Right lobe of liver (tissue), 6 donors: ENCODE measurements around the gene GNG14. TPM values are rescaled to one million over a fixed set of nuclear protein-coding genes. Genes with fewer than 3 reads are reported as not detected.

Experiments used
- ATAC-seq, 4 donors: fragments of 200-7000 bp; cut with Tn5 transposase; one replicate each; pipeline ENCODE4 v1.9.1; 2020; ENCODE audit warnings: mild to moderate bottlenecking in 4 of 4, moderate library complexity in 4 of 4
- DNase-seq, 3 donors: peaks; one replicate each; pipeline ENCODE4 v3.0.0-alpha.2; 2020
- H3K27ac ChIP-seq, 3 donors: fragments of 200-600 bp; one replicate each; pipeline ENCODE4 v1.8.0; 2022
- H3K27me3 ChIP-seq, 2 donors: fragments of 200-600 bp; one replicate each; pipeline ENCODE4 v1.8.0; 2022
- H3K36me3 ChIP-seq, 4 donors: fragments of 200-600 bp; sonication (generic) in 1 of 4; one replicate each; pipeline versions ENCODE4 v1.5.1 to v1.8.0; 2017 to 2022; ENCODE audit warnings: control low read depth in 1 of 4
- H3K4me1 ChIP-seq, 4 donors: fragments of 200-600 bp; sonication (generic) in 1 of 4; one replicate each; pipeline versions ENCODE4 v1.5.1 to v1.8.0; 2017 to 2022; ENCODE audit warnings: control low read depth in 1 of 4
- H3K4me3 ChIP-seq, 3 donors: fragments of 200-600 bp; one replicate each; pipeline ENCODE4 v1.8.0; 2022
- H3K9me3 ChIP-seq, 4 donors: fragments of 200-600 bp; sonication (generic) in 1 of 4; one replicate each; pipeline versions ENCODE4 v1.5.1 to v1.8.0; 2017 to 2022; ENCODE audit warnings: control low read depth in 1 of 4
- CTCF ChIP-seq, 4 donors: fragments of 200-600 bp in 3 of 4; fragments of 450-650 bp in 1 of 4; IDR thresholded peaks; one replicate each; pipeline versions ENCODE4 v1.5.1 to v1.8.0; 2016 to 2022; ENCODE audit warnings: antibody characterized with exemption in 4 of 4, mild to moderate bottlenecking in 2 of 4
- POLR2A ChIP-seq: fragments of 450-650 bp; IDR thresholded peaks from one replicate; pipeline ENCODE4 v1.6.1; 2017; ENCODE audit warnings: antibody characterized with exemption, mild to moderate bottlenecking
- WGBS: methylation state at CpG from one replicate; pipeline ENCODE4 v1.1.6; 2018; ENCODE audit warnings: low coverage, low lambda C conversion rate; ENCODE audit not compliant: insufficient coverage; ENCODE audit errors: missing lambda C conversion rate; 5-methylcytosine and 5-hydroxymethylcytosine counted together
- intact Hi-C, 2 donors: fragments of 100-400 bp; cut with DNase I; formaldehyde crosslinking; loops; one replicate each; pipeline versions ENCODE4 v1.11.2 to v1.14.1; 2022
- total RNA-seq, 6 experiments: library from RNA; depleted of rRNA in 2 of 6; stranded (reverse); fragments of >200 nt in 2 of 6; fragmentation: NEBNext Ultra II Directional in 3 of 6; extraction: Animal tissue kit (Norgen Biotek cat#: 25700) in 3 of 6; gene quantifications; one replicate each; pipeline versions ENCODE4 v1.1.0 to v1.2.4, GENCODE V29; 2016 to 2023
- donor health status: DM: no; HTN: yes; CAD: no.
- donor health status: DM: no; HTN: no; CAD: no.
- donor health status: DM: no; HTN: no; CAD: no.
- donor health status: DM: no; HTN: yes; CAD: no.
- donor health status: DM: no; HTN: yes; CAD: no.

The GNG14 gene
- total RNA-seq, 6 experiments from 2014 or later, result not detected

GRCh38 chr19:12692960-12693359, 5.2 kb downstream of the GNG14 start:
- peaks cover 0 to 11% (median 4%) of the 10 kb centered on the region in 4 donors for H3K4me1 ChIP-seq
- no peak for ATAC-seq
- DNase-seq, result no peak
- no peak overlapping the region for H3K4me3 ChIP-seq
- intact Hi-C loops, result no loop called here
- 89% methylated on average over 1 of the region's 5 CpGs for WGBS
- H3K36me3 ChIP-seq, result no peaks in the 10 kb centered on the region
- H3K9me3 ChIP-seq, result no peaks in the 10 kb centered on the region
- TF ChIP-seq POLR2A (no peak), CTCF (IDR thresholded peaks at IDR 0.05) (no peak)
- H3K27me3 ChIP-seq, result no peaks in the 10 kb centered on the region
- H3K27ac ChIP-seq, result no peak overlapping the region

- WGBS, result 100% methylated on average over 4 of the region's 16 CpGs
- TF ChIP-seq CTCF (IDR thresholded peaks at IDR 0.05) (no peak), POLR2A (no peak)
- Histone ChIP-seq H3K9me3 (no peaks in the 10 kb centered on the region), H3K27ac (no peak overlapping the region), H3K4me1 (peaks cover 0 to 11% (median 4%) of the 10 kb centered on the region in 4 donors), H3K36me3 (no peaks in the 10 kb centered on the region), H3K4me3 (no peak overlapping the region), H3K27me3 (no peaks in the 10 kb centered on the region)
- DNase-seq (no peak), ATAC-seq (no peak)
- intact Hi-C loops, result no loop called here
Measured at GRCh38 chr19:12694641-12695040, 6.8 kb downstream of the GNG14 start.

GRCh38 chr19:12695096-12695495, 7.3 kb downstream of the GNG14 start:
- H3K4me3 ChIP-seq, result no peak overlapping the region
- intact Hi-C loops, result no loop called here
- H3K9me3 ChIP-seq, result no peaks in the 10 kb centered on the region
- no peaks in the 10 kb centered on the region for H3K27me3 ChIP-seq
- no CpG with 5 or more reads among the region's 2 CpGs for WGBS
- H3K27ac ChIP-seq, result no peak overlapping the region
- no peak for DNase-seq
- H3K36me3 ChIP-seq, result no peaks in the 10 kb centered on the region
- TF ChIP-seq POLR2A (no peak), CTCF (IDR thresholded peaks at IDR 0.05) (no peak)
- no peak for ATAC-seq
- H3K4me1 ChIP-seq, result peaks cover 0 to 11% (median 4%) of the 10 kb centered on the region in 4 donors

- H3K4me1 ChIP-seq, result peaks cover 0 to 11% (median 4%) of the 10 kb centered on the region in 4 donors
- DNase-seq (no peak), ATAC-seq (no peak)
- TF ChIP-seq POLR2A (no peak), CTCF (IDR thresholded peaks at IDR 0.05) (no peak)
- intact Hi-C loops, result no loop called here
- H3K9me3 ChIP-seq, result no peaks in the 10 kb centered on the region
- H3K27me3 ChIP-seq, result no peaks in the 10 kb centered on the region
- peak overlapping the region; percentile 92 to 96 (median 96) for H3K4me3 ChIP-seq
- no peak overlapping the region for H3K27ac ChIP-seq
- H3K36me3 ChIP-seq, result peaks cover 0 to under 1% (median under 1%) of the 10 kb centered on the region in 4 donors
- no CpG with 5 or more reads among the region's 1 CpG for WGBS
Measured at GRCh38 chr19:12695514-12695913, 7.7 kb downstream of the GNG14 start.

GRCh38 chr19:12695997-12696365, 8.2 kb downstream of the GNG14 start:
- peak overlapping the region; percentile 92 to 96 (median 96) for H3K4me3 ChIP-seq
- no peak overlapping the region for H3K27ac ChIP-seq
- ATAC-seq, result peak in 2 of 4 donors; percentile 8 to 16
- TF ChIP-seq CTCF (IDR thresholded peaks at IDR 0.05) (no peak), POLR2A (no peak)
- intact Hi-C loops, result no loop called here
- DNase-seq, result no peak
- no peaks in the 10 kb centered on the region for H3K27me3 ChIP-seq
- H3K9me3 ChIP-seq, result no peaks in the 10 kb centered on the region
- H3K36me3 ChIP-seq, result peaks cover 0 to 5% (median 2%) of the 10 kb centered on the region in 4 donors
- peaks cover 0 to 11% (median 4%) of the 10 kb centered on the region in 4 donors for H3K4me1 ChIP-seq
- whole genome bisulfite sequencing, result no CpG with 5 or more reads among the region's 36 CpGs
